ENCODE data around the gene MYOM3.

MYOM3 gene

GRCh38 chr1:24107462-24108138 is 4.3 kb downstream of the MYOM3 start:
- TF ChIP-seq, protein P1, sequence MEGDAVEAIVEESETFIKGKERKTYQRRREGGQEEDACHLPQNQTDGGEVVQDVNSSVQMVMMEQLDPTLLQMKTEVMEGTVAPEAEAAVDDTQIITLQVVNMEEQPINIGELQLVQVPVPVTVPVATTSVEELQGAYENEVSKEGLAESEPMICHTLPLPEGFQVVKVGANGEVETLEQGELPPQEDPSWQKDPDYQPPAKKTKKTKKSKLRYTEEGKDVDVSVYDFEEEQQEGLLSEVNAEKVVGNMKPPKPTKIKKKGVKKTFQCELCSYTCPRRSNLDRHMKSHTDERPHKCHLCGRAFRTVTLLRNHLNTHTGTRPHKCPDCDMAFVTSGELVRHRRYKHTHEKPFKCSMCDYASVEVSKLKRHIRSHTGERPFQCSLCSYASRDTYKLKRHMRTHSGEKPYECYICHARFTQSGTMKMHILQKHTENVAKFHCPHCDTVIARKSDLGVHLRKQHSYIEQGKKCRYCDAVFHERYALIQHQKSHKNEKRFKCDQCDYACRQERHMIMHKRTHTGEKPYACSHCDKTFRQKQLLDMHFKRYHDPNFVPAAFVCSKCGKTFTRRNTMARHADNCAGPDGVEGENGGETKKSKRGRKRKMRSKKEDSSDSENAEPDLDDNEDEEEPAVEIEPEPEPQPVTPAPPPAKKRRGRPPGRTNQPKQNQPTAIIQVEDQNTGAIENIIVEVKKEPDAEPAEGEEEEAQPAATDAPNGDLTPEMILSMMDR (IDR thresholded peaks at IDR 0.05) = no peak
- intact Hi-C loops (cut with DNase I; ENCODE audit: low total_unique reads) = loop anchor here (5.0 kb wide), 1 partner anchor 35 kb away; no protein-coding TSS in a partner anchor
- no peaks in the 10 kb centered on the region for H3K9me3 ChIP-seq
- H3K27ac ChIP-seq = no peak overlapping the region
- no peaks in the 10 kb centered on the region for H3K36me3 ChIP-seq
- peaks cover 0 to 42% (median 35%) of the 10 kb centered on the region in 4 donors for H3K4me1 ChIP-seq
- no peaks in the 10 kb centered on the region for H3K27me3 ChIP-seq
- DNase-seq = no peak
- H3K4me3 ChIP-seq = no peak overlapping the region

- H3K4me3 ChIP-seq = no peak overlapping the region
- DNase-seq = no peak
- H3K27me3 ChIP-seq = no peaks in the 10 kb centered on the region
- intact Hi-C loops (cut with DNase I; ENCODE audit: low total_unique reads) = loop anchor here (5.0 kb wide), 1 partner anchor 33 kb away; no protein-coding TSS in a partner anchor
- TF ChIP-seq, protein P1 (IDR thresholded peaks at IDR 0.05) = no peak
- no peak overlapping the region for H3K27ac ChIP-seq
- H3K36me3 ChIP-seq = no peaks in the 10 kb centered on the region
- H3K4me1 ChIP-seq = peaks cover 0 to 28% (median 20%) of the 10 kb centered on the region in 4 donors
- H3K9me3 ChIP-seq = no peaks in the 10 kb centered on the region
Observed at GRCh38 chr1:24105368-24106160, 6.4 kb downstream of the MYOM3 start.

GRCh38 chr1:24104854-24105253 is 7.1 kb downstream of the MYOM3 start:
- intact Hi-C loops (cut with DNase I; ENCODE audit: low total_unique reads) = loop anchor here (5.0 kb wide), 1 partner anchor 33 kb away; no protein-coding TSS in a partner anchor
- Histone ChIP-seq H3K4me1 (peaks cover 0 to 27% (median 18%) of the 10 kb centered on the region in 4 donors), H3K4me3 (no peak overlapping the region), H3K9me3 (no peaks in the 10 kb centered on the region), H3K36me3 (no peaks in the 10 kb centered on the region), H3K27ac (no peak overlapping the region), H3K27me3 (no peaks in the 10 kb centered on the region)
- TF ChIP-seq, protein P1 (IDR thresholded peaks at IDR 0.05) = no peak
- DNase-seq = no peak

GRCh38 chr1:24103879-24104278 is 8.1 kb downstream of the MYOM3 start:
- H3K27ac ChIP-seq = no peak overlapping the region
- no peaks in the 10 kb centered on the region for H3K9me3 ChIP-seq
- no peak for DNase-seq
- no peaks in the 10 kb centered on the region for H3K27me3 ChIP-seq
- H3K36me3 ChIP-seq = no peaks in the 10 kb centered on the region
- H3K4me1 ChIP-seq = peaks cover 0 to 24% (median 18%) of the 10 kb centered on the region in 4 donors
- intact Hi-C loops (cut with DNase I; ENCODE audit: low total_unique reads) = no loop called here
- H3K4me3 ChIP-seq = no peak overlapping the region
- TF ChIP-seq, protein P1 (IDR thresholded peaks at IDR 0.05) = no peak

GRCh38 chr1:24103408-24103807 is 8.5 kb downstream of the MYOM3 start:
- Histone ChIP-seq H3K36me3 (no peaks in the 10 kb centered on the region), H3K9me3 (no peaks in the 10 kb centered on the region), H3K4me3 (no peak overlapping the region), H3K27ac (peak overlapping the region in 1 of 2 donors; percentile 21), H3K27me3 (no peaks in the 10 kb centered on the region), H3K4me1 (peaks cover 0 to 20% (median 18%) of the 10 kb centered on the region in 4 donors)
- intact Hi-C loops (cut with DNase I; ENCODE audit: low total_unique reads) = no loop called here
- TF ChIP-seq, protein P1 (IDR thresholded peaks at IDR 0.05) = no peak
- DNase-seq = no peak
